Effector memory CD4-positive, alpha-beta T cell (primary cell): ENCODE measurements around the gene C1QTNF8.
"Not testable (repeated sequence)": the region's sequence is repeated elsewhere in the genome, so short reads cannot be mapped to it uniquely, and the experiment has no call there.

Experiments
- DNase-seq, 3 donors: peaks; one replicate each; pipeline ENCODE4 v3.0.0-alpha.2; 2020
- H3K27ac ChIP-seq: 2 replicates; pipeline ENCODE4 v1.7.0; 2013; ENCODE audit warnings: mild to moderate bottlenecking, low read length, moderate library complexity; ENCODE audit not compliant: insufficient read depth, poor library complexity, severe bottlenecking
- H3K27me3 ChIP-seq: replicated peaks from 2 replicates; pipeline ENCODE4 v1.7.0; 2013; ENCODE audit warnings: mild to moderate bottlenecking, low read length; ENCODE audit not compliant: insufficient read depth, control insufficient read depth, poor library complexity, severe bottlenecking
- H3K36me3 ChIP-seq: 2 replicates; pipeline ENCODE4 v1.7.0; 2013; ENCODE audit warnings: mild to moderate bottlenecking, low read length, moderate library complexity; ENCODE audit not compliant: control insufficient read depth, insufficient read depth
- H3K4me1 ChIP-seq: 2 replicates; pipeline ENCODE4 v1.7.0; 2013; ENCODE audit warnings: low read length, mild to moderate bottlenecking; ENCODE audit not compliant: control insufficient read depth, insufficient read depth, poor library complexity, severe bottlenecking
- H3K4me3 ChIP-seq: 2 replicates; pipeline ENCODE4 v1.7.0; 2013; ENCODE audit warnings: low read length, low read depth, mild to moderate bottlenecking; ENCODE audit not compliant: insufficient read depth, poor library complexity, severe bottlenecking
- H3K9me3 ChIP-seq: 2 replicates; pipeline ENCODE4 v1.7.0; 2013; ENCODE audit warnings: mild to moderate bottlenecking, low read length, moderate library complexity; ENCODE audit not compliant: control insufficient read depth

C1QTNF8 gene

GRCh38 chr16:1088295-1089170 lies 7.5 kb downstream of the C1QTNF8 start:
- H3K27ac ChIP-seq: no peak overlapping the region
- peaks cover 5% of the 10 kb centered on the region for H3K27me3 ChIP-seq
- H3K36me3 ChIP-seq: no peaks in the 10 kb centered on the region
- H3K4me3 ChIP-seq: no peak overlapping the region
- no peaks in the 10 kb centered on the region for H3K4me1 ChIP-seq
- DNase-seq: no peak
- H3K9me3 ChIP-seq: peaks cover 5% of the 10 kb centered on the region

- DNase-seq, H3K4me1 ChIP-seq, H3K36me3 ChIP-seq, H3K9me3 ChIP-seq, H3K27ac ChIP-seq, H3K4me3 ChIP-seq: not testable (repeated sequence)
- peaks cover 15% of the 10 kb centered on the region for H3K27me3 ChIP-seq
Measured at GRCh38 chr16:1086443-1086842, 9.6 kb downstream of the C1QTNF8 start.

- H3K27me3 ChIP-seq: peaks cover 21% of the 10 kb centered on the region
Measured at GRCh38 chr16:1084971-1085370, 11.1 kb downstream of the C1QTNF8 start.

GRCh38 chr16:1082952-1083675 lies 12.9 kb downstream of the C1QTNF8 start:
- H3K27me3 ChIP-seq: peaks cover 16% of the 10 kb centered on the region

More at GRCh38 chr16:1084971-1085370, 11.1 kb downstream of the C1QTNF8 start:
- Histone ChIP-seq H3K4me3 (no peak overlapping the region), H3K36me3 (no peaks in the 10 kb centered on the region), H3K9me3 (peaks cover 5% of the 10 kb centered on the region), H3K27ac (no peak overlapping the region), H3K4me1 (no peaks in the 10 kb centered on the region)
- no peak for DNase-seq

GRCh38 chr16:1082266-1082951 lies 13.6 kb downstream of the C1QTNF8 start:
- Histone ChIP-seq H3K4me1 (no peaks in the 10 kb centered on the region), H3K27ac (no peak overlapping the region), H3K9me3 (peaks cover 5% of the 10 kb centered on the region), H3K36me3 (no peaks in the 10 kb centered on the region), H3K4me3 (no peak overlapping the region), H3K27me3 (peaks cover 16% of the 10 kb centered on the region)
- DNase-seq: no peak

More at GRCh38 chr16:1082952-1083675, 12.9 kb downstream of the C1QTNF8 start:
- Histone ChIP-seq H3K9me3 (peaks cover 5% of the 10 kb centered on the region), H3K4me3 (no peak overlapping the region), H3K36me3 (no peaks in the 10 kb centered on the region), H3K4me1 (no peaks in the 10 kb centered on the region), H3K27ac (no peak overlapping the region)
- DNase-seq: no peak

GRCh38 chr16:1081734-1082265 lies 14.2 kb downstream of the C1QTNF8 start:
- no peak for DNase-seq
- Histone ChIP-seq H3K4me3 (no peak overlapping the region), H3K27me3 (peaks cover 16% of the 10 kb centered on the region), H3K27ac (no peak overlapping the region), H3K4me1 (no peaks in the 10 kb centered on the region), H3K9me3 (peaks cover 5% of the 10 kb centered on the region), H3K36me3 (no peaks in the 10 kb centered on the region)

GRCh38 chr16:1080801-1081733 lies 15.0 kb downstream of the C1QTNF8 start:
- no peak overlapping the region for H3K27ac ChIP-seq
- no peaks in the 10 kb centered on the region for H3K36me3 ChIP-seq
- H3K4me3 ChIP-seq: no peak overlapping the region
- peaks cover 5% of the 10 kb centered on the region for H3K9me3 ChIP-seq
- no peak for DNase-seq
- no peaks in the 10 kb centered on the region for H3K4me1 ChIP-seq
- peaks cover 16% of the 10 kb centered on the region for H3K27me3 ChIP-seq

- Histone ChIP-seq H3K36me3 (no peaks in the 10 kb centered on the region), H3K27ac (no peak overlapping the region)
Measured at GRCh38 chr16:1079786-1080525, 16.1 kb downstream of the C1QTNF8 start.

More at GRCh38 chr16:1079786-1080525, 16.1 kb downstream of the C1QTNF8 start:
- Histone ChIP-seq H3K27me3 (peaks cover 16% of the 10 kb centered on the region), H3K4me3 (no peak overlapping the region), H3K9me3 (peaks cover 4% of the 10 kb centered on the region), H3K4me1 (no peaks in the 10 kb centered on the region)
- no peak for DNase-seq
